Muscle of leg (tissue), 11 donors: ENCODE results near the gene PTPN5. TPM values are rescaled to one million over a fixed set of nuclear protein-coding genes. Genes with fewer than 3 reads are reported as not detected.

ENCODE experiments used
- DNase-seq: peaks from one replicate; pipeline ENCODE4 v3.0.0; 2013
- H3K27ac ChIP-seq: one replicate; pipeline ENCODE4 v1.5.1; 2013; ENCODE audit warnings: mild to moderate bottlenecking, low read length, control low read depth
- H3K27me3 ChIP-seq: one replicate; pipeline ENCODE4 v1.6.1; 2013; ENCODE audit warnings: low read length; ENCODE audit not compliant: control insufficient read depth, insufficient read depth
- H3K36me3 ChIP-seq: one replicate; pipeline ENCODE4 v1.6.1; 2013; ENCODE audit warnings: low read length; ENCODE audit not compliant: control insufficient read depth, insufficient read depth
- H3K4me1 ChIP-seq: one replicate; pipeline ENCODE4 v1.6.1; 2013; ENCODE audit warnings: low read length; ENCODE audit not compliant: control insufficient read depth, insufficient read depth
- H3K4me3 ChIP-seq: one replicate; pipeline ENCODE4 v1.5.1; 2013; ENCODE audit warnings: low read length, control low read depth
- H3K9me3 ChIP-seq: replicated peaks from 2 replicates; pipeline ENCODE4 v1.6.1; 2013; ENCODE audit warnings: low read depth, low read length; ENCODE audit not compliant: control insufficient read depth
- WGBS: methylation state at CpG from one replicate; pipeline ENCODE4 v1.1.5; 2013; ENCODE audit warnings: missing lambda C conversion rate; ENCODE audit not compliant: insufficient coverage; 5-methylcytosine and 5-hydroxymethylcytosine counted together
- polyA plus RNA-seq, 8 donors: library from polyadenylated mRNA; unstranded; fragments of 120-200 nt; gene quantifications; one replicate each; pipeline versions ENCODE4 v1.2.1 to v1.2.3, GENCODE V29; 2013; ENCODE audit warnings: inconsistent platforms in 1 of 8, low replicate concordance in 1 of 8; ENCODE audit not compliant: insufficient read length in 8 of 8, insufficient read depth in 1 of 8
- total RNA-seq: library from RNA; stranded (reverse); fragments of 120-200 nt; gene quantifications from one replicate; pipeline ENCODE4 v1.2.4, GENCODE V29; 2013

The PTPN5 gene
- total and polyA plus RNA-seq, 9 donors = 0.14 to 2.0 (median 0.24) TPM

DNA sequence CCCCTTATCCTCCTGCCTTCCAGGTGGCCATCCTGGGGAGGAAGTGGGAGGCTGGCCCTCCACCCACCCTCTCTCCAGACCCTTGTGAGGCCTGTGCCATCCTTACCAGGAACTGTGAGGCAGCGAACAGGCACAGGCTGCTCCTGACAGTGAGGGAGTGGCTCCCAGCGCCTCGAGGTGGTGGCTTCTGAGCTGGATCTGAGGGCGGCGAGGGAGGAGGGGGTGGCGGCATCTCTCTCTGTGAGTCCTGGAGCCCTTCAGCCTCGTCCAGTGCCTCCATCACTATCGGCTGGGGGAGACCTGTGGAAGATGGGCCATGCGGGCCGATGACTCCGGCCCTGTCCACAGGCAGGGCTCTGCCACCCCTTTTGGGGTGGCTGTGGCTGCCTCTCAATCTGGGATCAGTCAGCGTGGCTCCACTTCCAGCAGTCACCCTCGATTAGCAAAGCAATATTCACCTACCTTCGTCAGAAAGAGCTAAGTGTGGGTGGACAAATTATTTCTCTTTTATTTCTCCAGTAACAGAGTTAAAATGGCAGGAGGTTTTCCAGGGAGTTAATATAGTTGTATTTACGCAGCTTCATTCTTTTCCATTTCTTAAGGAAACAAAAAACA is 47.6 kb downstream of the PTPN5 start:
- WGBS = 80% methylated on average over 11 of the region's 15 CpGs
- H3K9me3 ChIP-seq = no peaks in the 10 kb centered on the region

DNA sequence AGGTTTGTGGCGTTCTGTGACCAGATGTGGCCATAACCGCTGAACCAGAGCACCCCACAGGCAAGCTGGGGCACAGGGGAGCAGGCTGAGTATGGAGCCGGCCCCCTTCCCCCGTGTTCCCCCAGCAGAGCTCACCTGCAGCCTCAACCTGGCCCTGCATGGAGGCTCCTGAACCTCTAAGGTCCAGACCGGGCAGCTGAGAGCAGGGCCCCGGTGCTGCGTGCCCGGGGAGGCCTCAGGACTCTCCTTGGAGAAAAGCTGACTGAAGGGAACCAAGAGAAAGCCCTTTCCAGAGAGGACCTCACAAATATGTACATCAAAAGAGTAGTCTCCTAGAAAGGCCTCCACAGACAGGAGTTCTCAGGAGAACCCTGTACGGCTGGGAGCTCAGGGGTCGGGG is 48.2 kb downstream of the PTPN5 start:
- no peaks in the 10 kb centered on the region for H3K36me3 ChIP-seq
- H3K4me1 ChIP-seq = no peaks in the 10 kb centered on the region
- no peak overlapping the region for H3K4me3 ChIP-seq
- WGBS = 87% methylated on average over 8 of the region's 10 CpGs
- no peaks in the 10 kb centered on the region for H3K27me3 ChIP-seq
- DNase-seq = no peak
- H3K9me3 ChIP-seq = no peaks in the 10 kb centered on the region
- H3K27ac ChIP-seq = no peak overlapping the region

More for the DNA sequence above, 47.6 kb downstream of the PTPN5 start:
- Histone ChIP-seq H3K4me1 (no peaks in the 10 kb centered on the region), H3K4me3 (no peak overlapping the region), H3K36me3 (no peaks in the 10 kb centered on the region), H3K27me3 (no peaks in the 10 kb centered on the region), H3K27ac (no peak overlapping the region)
- no peak for DNase-seq

DNA sequence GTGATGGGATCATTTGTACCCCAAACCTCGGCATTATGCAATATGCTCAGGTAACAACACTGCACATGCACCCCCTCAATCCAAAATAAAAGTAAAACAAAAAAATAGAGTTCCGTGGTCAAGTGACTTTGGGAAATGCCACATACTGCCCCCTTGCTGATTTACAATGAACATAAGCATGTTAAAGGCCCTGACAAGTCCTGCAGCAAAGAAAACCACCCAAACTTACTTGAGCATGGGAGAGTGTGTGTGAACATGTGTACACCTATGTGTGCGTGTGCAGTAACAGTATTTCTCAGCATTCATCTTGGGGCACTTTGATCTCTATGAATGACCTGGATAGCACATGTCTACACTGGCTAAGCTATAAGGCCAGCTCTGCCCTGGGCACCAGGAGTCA is 49.8 kb downstream of the PTPN5 start:
- H3K4me3 ChIP-seq = no peak overlapping the region
- no peak overlapping the region for H3K27ac ChIP-seq
- 83% methylated on average over 3 of the region's 3 CpGs for WGBS
- no peaks in the 10 kb centered on the region for H3K27me3 ChIP-seq
- no peaks in the 10 kb centered on the region for H3K36me3 ChIP-seq
- H3K4me1 ChIP-seq = no peaks in the 10 kb centered on the region
- H3K9me3 ChIP-seq = no peaks in the 10 kb centered on the region
- no peak for DNase-seq

DNA sequence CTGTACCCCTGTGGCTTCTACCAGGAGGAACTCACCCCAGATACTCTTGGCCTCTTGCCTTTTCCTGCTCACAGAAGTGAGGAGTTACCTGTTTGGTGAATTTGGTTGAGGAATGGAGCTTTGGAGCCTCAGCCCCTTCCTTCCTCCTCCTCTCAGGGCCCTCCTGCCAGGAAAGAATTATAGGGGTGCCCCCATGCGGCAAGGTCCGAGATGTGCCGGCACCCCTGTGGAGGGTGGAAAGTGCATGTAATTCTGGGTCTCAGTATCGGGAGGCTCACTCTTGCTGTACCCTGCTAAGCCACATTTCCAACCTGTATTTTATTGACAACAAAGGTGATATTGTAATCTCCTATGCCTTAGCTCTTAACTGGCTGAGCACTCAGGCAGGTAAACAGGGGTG is 51.9 kb downstream of the PTPN5 start:
- no peaks in the 10 kb centered on the region for H3K4me1 ChIP-seq
- no peak overlapping the region for H3K27ac ChIP-seq
- DNase-seq = no peak
- WGBS = no CpG with 5 or more reads among the region's 4 CpGs
- no peaks in the 10 kb centered on the region for H3K27me3 ChIP-seq
- no peaks in the 10 kb centered on the region for H3K36me3 ChIP-seq
- H3K9me3 ChIP-seq = no peaks in the 10 kb centered on the region
- H3K4me3 ChIP-seq = no peak overlapping the region

DNA sequence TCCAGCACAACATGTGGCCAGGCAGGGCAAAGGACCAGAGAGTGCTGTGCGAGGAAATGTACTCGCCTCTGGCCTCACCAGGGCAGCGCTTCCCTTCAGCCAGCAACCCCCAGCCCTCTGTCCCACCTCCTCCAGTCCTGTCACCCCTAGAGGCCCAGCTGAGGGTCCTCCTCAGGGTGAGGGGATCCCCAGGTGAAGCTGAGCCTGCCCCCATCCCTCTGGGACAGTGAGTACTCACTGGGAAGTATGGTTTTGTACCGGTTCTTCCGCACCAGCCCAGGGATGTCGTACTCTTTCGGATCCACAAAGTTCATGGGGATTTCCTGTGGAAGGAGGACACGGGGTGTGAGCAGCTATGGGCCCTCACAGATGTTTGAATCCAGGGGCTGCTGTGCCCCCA is 54.0 kb downstream of the PTPN5 start:
- Histone ChIP-seq H3K4me1 (no peaks in the 10 kb centered on the region), H3K27ac (no peak overlapping the region), H3K9me3 (no peaks in the 10 kb centered on the region), H3K4me3 (no peak overlapping the region), H3K36me3 (no peaks in the 10 kb centered on the region), H3K27me3 (no peaks in the 10 kb centered on the region)
- 81% methylated on average over 5 of the region's 8 CpGs for WGBS
- DNase-seq = no peak

DNA sequence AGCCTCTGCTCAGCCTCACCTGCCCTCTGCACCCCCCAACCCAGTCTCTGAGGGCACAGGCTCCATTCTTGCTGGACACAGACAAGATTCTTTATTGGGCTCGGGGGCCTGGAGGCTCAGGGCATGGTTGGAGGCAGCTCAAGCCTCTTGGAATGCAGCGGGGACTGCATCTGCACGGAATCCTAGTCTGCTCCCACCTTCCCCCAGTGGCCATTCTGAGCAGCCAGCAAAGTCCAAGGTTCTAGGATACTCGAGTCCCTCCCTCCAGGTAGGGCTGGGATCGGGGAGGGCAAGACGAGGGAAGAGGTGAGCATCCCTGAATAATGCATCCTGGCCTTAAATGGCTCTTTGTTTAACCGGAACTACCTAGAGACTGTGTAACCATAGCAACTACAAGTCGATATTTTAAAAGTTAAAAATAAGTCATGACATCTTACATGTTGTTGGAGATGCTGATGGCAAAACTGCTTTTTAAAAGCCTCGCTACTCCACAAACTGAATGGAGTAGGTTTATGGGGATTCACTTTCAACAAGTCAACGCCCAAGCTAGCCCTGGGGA is 54.9 kb downstream of the PTPN5 start:
- no peaks in the 10 kb centered on the region for H3K36me3 ChIP-seq
- no peak overlapping the region for H3K4me3 ChIP-seq
- no peaks in the 10 kb centered on the region for H3K9me3 ChIP-seq
- no peak overlapping the region for H3K27ac ChIP-seq
- H3K4me1 ChIP-seq = no peaks in the 10 kb centered on the region
- H3K27me3 ChIP-seq = no peaks in the 10 kb centered on the region
- WGBS = 47% methylated on average over 4 of the region's 10 CpGs
- no peak for DNase-seq

DNA sequence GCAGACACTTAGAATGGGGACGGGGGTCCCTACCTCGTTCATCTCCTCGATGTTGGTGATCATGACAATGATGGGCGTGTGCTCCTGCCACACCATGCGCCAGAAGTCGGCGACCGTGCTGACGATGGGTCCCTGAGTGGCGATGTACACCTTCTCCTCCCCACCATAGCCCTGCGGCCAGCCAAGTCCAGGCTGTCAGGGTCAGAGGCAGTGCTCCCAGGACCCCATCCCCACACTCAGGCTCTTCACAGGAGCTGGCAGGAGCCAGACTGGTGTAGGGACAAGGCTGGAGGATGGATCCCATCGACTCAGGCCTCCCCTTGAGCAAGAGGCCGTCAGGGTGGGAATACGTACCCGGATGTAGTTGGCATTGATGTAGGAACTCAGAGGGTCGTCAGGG is 58.4 kb downstream of the PTPN5 start:
- Histone ChIP-seq H3K4me3 (no peak overlapping the region), H3K27ac (no peak overlapping the region), H3K27me3 (no peaks in the 10 kb centered on the region), H3K4me1 (no peaks in the 10 kb centered on the region), H3K9me3 (no peaks in the 10 kb centered on the region), H3K36me3 (no peaks in the 10 kb centered on the region)
- no peak for DNase-seq
- WGBS = 84% methylated on average over 10 of the region's 16 CpGs

DNA sequence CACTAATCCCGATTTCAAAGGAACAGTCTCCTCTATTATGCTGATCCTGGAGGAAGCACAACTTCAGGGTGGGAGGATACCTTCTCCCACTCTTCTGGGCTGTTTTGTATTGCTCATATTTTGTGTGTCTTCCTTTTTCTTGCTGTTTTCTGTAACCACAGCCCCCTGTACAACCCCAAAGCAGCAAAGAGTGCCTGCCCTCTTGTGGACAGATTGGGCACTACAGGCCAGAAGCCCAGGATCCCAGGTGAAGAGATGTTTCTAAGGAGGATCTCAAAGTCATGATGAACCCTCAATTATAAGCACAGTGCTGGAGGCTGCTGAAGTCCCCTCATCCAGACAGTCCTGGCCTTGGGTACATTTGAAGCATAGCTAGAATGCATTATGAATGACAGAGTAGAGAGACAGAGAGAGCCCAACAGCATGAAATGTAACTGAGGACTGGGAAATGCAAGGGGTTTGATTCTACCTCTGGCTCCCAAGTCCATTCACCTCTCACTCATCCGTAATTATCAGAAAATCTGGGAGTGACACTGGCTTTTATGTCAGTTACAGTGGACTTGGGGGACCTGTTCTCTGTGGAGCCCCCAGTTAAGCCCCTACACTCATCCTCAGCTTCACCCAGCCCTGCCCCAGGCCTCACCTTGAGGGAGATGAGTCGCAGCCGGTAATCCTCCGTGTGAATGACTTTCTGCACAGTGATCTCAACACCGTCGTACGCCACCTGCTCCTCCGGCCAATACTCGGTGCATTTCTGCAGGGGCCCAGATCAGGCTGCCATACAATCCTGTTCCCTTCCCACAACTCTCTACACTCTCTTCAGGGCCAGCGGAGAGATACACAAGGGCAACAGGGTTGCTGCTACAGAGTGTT is 59.4 kb downstream of the PTPN5 start:
- Histone ChIP-seq H3K4me1 (peaks cover 6% of the 10 kb centered on the region), H3K27ac (no peak overlapping the region), H3K9me3 (no peaks in the 10 kb centered on the region), H3K27me3 (no peaks in the 10 kb centered on the region), H3K4me3 (no peak overlapping the region), H3K36me3 (no peaks in the 10 kb centered on the region)
- peak; percentile 64 for DNase-seq
- 86% methylated on average over 9 of the region's 11 CpGs for WGBS

DNA sequence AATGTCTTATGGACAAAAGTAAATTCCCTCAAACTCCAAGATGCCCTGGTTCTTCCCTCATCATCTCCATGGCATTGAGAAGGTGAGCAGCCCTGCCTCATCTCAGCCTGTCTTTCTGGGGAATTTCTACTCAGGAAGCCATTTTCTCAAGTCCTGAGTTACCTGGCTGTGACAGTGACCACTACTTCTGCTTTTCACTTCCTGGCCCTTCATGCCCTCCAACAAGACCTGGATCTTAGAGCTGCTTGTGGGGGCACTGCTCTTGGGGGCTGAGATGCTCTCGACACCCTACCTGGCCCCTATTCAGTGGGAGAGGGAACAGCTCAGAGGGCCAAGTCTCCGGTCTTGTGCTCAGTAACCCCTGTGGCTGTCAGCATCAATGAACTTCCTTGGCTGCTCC is 60.2 kb downstream of the PTPN5 start:
- H3K4me1 ChIP-seq = peaks cover 11% of the 10 kb centered on the region
- H3K27ac ChIP-seq = no peak overlapping the region
- H3K36me3 ChIP-seq = no peaks in the 10 kb centered on the region
- no peak for DNase-seq
- H3K9me3 ChIP-seq = no peaks in the 10 kb centered on the region
- WGBS = 100% methylated on average over 1 of the region's 2 CpGs
- H3K27me3 ChIP-seq = no peaks in the 10 kb centered on the region
- no peak overlapping the region for H3K4me3 ChIP-seq

DNA sequence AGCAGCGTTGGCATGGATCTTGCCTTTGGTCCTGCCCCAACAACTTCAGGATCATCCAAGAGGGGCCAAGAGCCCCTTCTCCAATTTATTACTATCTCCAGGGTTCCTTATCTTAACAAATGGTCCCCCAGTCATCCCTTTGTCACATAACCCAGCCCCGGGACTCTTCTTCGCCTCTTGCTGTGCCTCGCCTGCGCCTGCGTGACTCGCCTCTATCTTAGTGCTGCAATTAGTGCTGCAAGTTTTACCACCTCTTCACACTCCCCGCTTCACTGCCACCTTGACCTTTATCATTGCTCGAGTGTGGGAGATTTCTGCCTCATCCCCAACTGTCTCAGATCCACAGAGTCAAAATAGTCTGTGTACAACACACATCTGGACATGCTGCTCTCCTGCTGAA is 61.6 kb downstream of the PTPN5 start:
- no peaks in the 10 kb centered on the region for H3K36me3 ChIP-seq
- no peak overlapping the region for H3K4me3 ChIP-seq
- H3K27ac ChIP-seq = no peak overlapping the region
- H3K9me3 ChIP-seq = no peaks in the 10 kb centered on the region
- peaks cover 20% of the 10 kb centered on the region for H3K4me1 ChIP-seq
- 81% methylated on average over 7 of the region's 9 CpGs for WGBS
- no peaks in the 10 kb centered on the region for H3K27me3 ChIP-seq
- no peak for DNase-seq
